BLaER1 treated with 17β-estradiol and CSF1 and Interleukin-3, amounts not matched to agents 10 nM and 100 nM (cell line): ENCODE results near the gene CHRD.
A peak's percentile ranks its signal among the peaks of the same experiment; 100 is the strongest.

Experiments
- H3K27ac ChIP-seq, 11 experiments: shearing (Covaris generic); formaldehyde crosslinking; 2 replicates each; pipeline ENCODE4 v1.8.1; 2022
- H3K27me3 ChIP-seq, 11 experiments: shearing (Covaris generic); formaldehyde crosslinking; 2 replicates each; pipeline ENCODE4 v1.8.1; 2022
- H3K36me3 ChIP-seq, 11 experiments: shearing (Covaris generic); formaldehyde crosslinking; 2 replicates each; pipeline ENCODE4 v1.8.1; 2022
- H3K4me1 ChIP-seq, 10 experiments: shearing (Covaris generic); formaldehyde crosslinking; 2 replicates each; pipeline ENCODE4 v1.8.1; 2022
- H3K4me2 ChIP-seq, 11 experiments: shearing (Covaris generic); formaldehyde crosslinking; 2 replicates each; pipeline ENCODE4 v1.8.1; 2022
- H3K4me3 ChIP-seq, 10 experiments: shearing (Covaris generic); formaldehyde crosslinking; 2 replicates each; pipeline ENCODE4 v1.8.1; 2022
- H3K9ac ChIP-seq, 11 experiments: shearing (Covaris generic); formaldehyde crosslinking; 2 replicates each; pipeline ENCODE4 v1.8.1; 2022
- H3K9me3 ChIP-seq, 11 experiments: shearing (Covaris generic); formaldehyde crosslinking; replicated peaks in 1 of 11; 2 replicates each; pipeline ENCODE4 v1.8.1; 2022
- H4K20me1 ChIP-seq, 11 experiments: shearing (Covaris generic); formaldehyde crosslinking; 2 replicates each; pipeline ENCODE4 v1.8.1; 2022
- Cebpa-rat ChIP-seq, 11 experiments: shearing (Covaris generic); IDR thresholded peaks; 2 replicates each; pipeline ENCODE4 v1.8.1; 2022

The CHRD gene

DNA sequence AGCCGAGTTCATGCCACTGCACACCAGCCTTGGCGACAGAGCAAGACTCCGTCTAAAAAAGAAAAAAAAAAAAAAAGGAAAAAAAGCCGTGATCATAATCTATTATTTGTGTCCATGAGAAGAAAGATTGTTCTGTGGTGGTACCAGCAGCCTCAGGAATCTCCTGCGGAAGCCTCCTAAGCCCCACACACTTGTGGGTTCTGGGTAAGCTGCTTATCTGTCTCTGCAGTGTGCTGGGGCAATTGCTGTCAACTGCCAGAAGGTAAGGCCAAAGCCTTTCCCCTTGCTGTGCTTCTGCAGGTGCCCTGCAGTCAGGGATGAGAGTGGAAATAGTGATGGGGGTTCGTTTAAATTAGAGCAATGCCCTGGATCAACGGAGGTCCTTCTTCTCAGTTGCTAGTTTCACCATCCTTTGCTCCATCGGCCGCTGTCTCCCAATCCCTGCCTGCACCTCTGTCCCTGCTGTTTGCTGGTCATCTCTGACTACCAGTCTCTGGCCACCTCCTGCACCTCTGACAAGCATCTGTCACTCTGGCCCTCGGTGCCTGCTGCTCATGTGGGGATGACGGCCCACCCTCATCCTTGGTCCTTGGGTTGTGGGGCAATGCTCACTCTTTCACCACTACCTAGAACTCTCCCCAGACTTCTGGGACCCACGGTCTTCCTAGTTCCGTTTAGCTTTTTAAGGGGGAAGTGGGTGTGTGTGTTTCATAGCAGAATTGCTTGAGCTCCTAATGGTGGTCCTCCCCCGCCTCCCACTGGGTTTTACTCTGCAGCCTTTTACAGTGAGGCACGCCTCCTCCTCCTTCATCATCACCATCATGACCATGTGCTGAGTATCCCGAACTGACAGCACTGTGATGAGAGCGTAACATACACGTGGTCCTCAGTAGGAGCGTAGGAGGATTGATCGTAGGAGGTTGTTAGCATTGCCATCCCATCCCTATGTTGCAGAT lies 25.5 kb downstream of the CHRD start:
- Histone ChIP-seq H3K4me1 (peaks cover 0 to 20% (median 10%) of the 10 kb centered on the region in 10 experiments; a peak in 12 of 20 replicates), H3K27me3 (no peaks in the 10 kb centered on the region), H3K4me3 (no peak overlapping the region), H3K36me3 (no peaks in the 10 kb centered on the region), H3K27ac (no peak overlapping the region), H3K9me3 (no peaks in the 10 kb centered on the region), H4K20me1 (no peaks in the 10 kb centered on the region), H3K4me2 (no peak overlapping the region), H3K9ac (no peak overlapping the region)
- TF ChIP-seq Cebpa-rat (IDR thresholded peaks at IDR 0.05): no peak

DNA sequence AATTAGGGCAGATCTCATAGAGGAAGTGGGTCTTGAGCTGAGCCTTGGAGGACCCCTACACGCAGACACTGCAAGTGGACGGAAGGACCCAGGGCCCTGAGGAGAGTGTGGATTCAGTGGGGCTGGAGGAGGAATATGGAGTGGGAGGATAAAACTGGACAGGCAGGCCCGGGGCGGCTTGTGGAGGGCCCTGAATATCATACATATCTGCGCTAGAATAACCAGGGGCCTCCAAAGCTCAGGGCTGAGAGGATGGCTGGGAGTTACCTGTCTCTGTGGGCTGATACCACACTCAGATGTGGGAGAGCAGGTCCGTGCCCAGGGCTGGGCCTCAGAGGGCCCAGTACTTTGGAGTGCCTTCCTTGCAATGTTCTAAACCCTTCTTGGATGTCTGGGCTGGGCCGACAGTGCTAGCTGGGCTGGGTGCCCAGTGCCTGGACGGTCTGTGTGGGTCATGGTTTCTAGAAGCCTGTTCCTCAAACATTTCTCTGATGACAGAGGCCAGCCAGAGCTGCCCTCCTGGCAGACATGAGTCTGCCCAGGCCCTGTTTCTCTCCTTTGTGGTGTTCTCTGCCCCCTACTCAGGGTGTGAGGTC lies 29.6 kb downstream of the CHRD start:
- Histone ChIP-seq H3K36me3 (no peaks in the 10 kb centered on the region), H3K9me3 (no peaks in the 10 kb centered on the region), H3K4me1 (peaks cover 0 to 20% (median 10%) of the 10 kb centered on the region in 10 experiments; a peak in 12 of 20 replicates), H3K9ac (no peak overlapping the region), H4K20me1 (no peaks in the 10 kb centered on the region), H3K27me3 (no peaks in the 10 kb centered on the region), H3K27ac (no peak overlapping the region), H3K4me3 (no peak overlapping the region), H3K4me2 (no peak overlapping the region)
- no peak for TF ChIP-seq Cebpa-rat (IDR thresholded peaks at IDR 0.05)

DNA sequence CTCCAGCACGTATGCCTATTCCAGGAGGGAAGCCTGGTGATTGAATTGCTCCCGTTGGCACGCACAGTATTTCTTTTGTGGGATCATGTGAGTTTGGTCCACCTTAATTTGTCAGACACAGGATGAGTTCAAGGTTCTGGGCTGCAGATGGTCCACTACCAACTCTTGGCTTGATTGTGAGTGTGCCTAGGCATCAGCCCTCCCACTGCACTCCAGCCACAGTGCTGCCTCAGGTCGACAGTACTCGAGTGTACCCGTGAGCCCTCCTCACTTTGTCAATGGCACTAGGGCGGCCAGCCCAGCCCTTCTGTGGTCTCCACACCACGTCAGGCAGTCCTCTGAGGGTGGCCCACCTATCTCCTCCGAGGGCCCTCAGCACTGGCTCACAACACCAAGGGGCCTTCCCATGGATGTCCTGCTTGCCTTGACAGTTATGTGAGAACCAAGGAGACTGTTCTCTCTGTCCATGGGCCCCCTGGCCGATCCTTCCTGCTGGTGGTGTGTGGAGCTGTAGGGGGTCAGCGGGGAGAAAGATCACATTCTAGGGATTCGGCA lies 30.2 kb downstream of the CHRD start:
- Histone ChIP-seq H3K9ac (no peak overlapping the region), H4K20me1 (no peaks in the 10 kb centered on the region), H3K4me1 (peaks cover 0 to 20% (median 10%) of the 10 kb centered on the region in 10 experiments; a peak in 12 of 20 replicates), H3K36me3 (no peaks in the 10 kb centered on the region), H3K9me3 (no peaks in the 10 kb centered on the region), H3K4me3 (no peak overlapping the region), H3K27me3 (no peaks in the 10 kb centered on the region), H3K27ac (no peak overlapping the region), H3K4me2 (no peak overlapping the region)
- TF ChIP-seq Cebpa-rat (IDR thresholded peaks at IDR 0.05): no peak

DNA sequence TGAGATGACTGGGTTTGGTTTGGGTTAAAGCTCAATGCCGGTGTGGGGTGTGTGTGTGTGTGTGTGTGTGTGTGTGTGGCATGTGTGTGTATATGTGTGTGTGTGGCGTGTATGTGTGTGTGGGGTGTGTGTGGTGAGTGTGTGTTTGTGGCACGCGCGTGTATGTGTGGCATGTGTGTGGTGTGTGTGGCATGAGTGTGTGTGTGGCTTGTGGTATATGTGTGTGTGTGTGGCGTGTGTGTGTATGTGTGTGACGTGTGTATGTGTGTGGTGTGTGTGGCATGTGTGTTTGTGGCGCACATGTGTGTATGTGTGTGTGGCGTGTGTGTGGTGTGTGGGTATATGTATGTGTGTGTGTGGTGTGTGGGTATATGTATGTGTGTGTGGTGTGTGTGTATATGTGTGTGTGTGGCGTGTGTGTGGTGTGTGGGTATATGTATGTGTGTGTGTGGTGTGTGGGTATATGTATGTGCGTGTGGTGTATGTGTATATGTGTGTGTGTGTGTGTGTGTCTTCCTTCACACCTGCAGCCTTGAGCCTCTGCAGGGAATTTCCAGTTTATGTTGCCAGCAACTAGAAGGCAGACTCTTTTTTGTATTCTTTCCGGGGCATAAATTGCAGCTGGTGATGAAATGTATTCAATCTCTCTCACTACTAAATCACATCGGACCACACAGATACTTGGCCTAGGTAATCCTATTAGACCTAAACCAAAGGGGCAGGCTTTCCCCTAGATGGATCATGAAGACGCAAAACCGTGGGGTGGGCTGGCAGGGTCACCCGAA lies 34.8 kb downstream of the CHRD start:
- no peaks in the 10 kb centered on the region for H3K27me3 ChIP-seq
- no peak overlapping the region for H3K27ac ChIP-seq
- TF ChIP-seq Cebpa-rat (IDR thresholded peaks at IDR 0.05): no peak
- no peak overlapping the region for H3K4me3 ChIP-seq
- no peaks in the 10 kb centered on the region for H3K36me3 ChIP-seq
- no peaks in the 10 kb centered on the region for H3K9me3 ChIP-seq
- peaks cover 0 to 7% (median 0%) of the 10 kb centered on the region in 10 experiments; a peak in 4 of 20 replicates for H3K4me1 ChIP-seq
- no peak overlapping the region for H3K9ac ChIP-seq
- no peak overlapping the region for H3K4me2 ChIP-seq
- no peaks in the 10 kb centered on the region for H4K20me1 ChIP-seq

DNA sequence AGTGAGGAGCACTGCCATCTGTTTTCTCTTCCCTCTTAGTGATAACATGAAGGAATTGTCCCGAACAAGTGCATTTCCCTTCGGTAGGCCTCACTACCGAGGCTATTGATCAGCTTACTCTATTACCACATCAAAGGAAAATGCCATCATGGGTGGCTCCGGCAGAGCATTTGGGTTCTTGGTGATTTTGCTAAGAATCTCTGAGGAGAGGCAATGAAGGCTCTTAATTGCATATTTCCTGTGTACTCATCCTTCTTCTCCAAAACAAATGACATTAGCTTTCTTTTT lies 35.3 kb downstream of the CHRD start:
- Histone ChIP-seq H3K9me3 (no peaks in the 10 kb centered on the region), H3K9ac (no peak overlapping the region), H3K36me3 (no peaks in the 10 kb centered on the region), H3K4me2 (no peak overlapping the region), H3K27me3 (no peaks in the 10 kb centered on the region), H3K4me3 (no peak overlapping the region), H3K4me1 (peaks cover 0 to 7% (median 0%) of the 10 kb centered on the region in 10 experiments; a peak in 4 of 20 replicates), H3K27ac (no peak overlapping the region), H4K20me1 (no peaks in the 10 kb centered on the region)
- no peak for TF ChIP-seq Cebpa-rat (IDR thresholded peaks at IDR 0.05)

DNA sequence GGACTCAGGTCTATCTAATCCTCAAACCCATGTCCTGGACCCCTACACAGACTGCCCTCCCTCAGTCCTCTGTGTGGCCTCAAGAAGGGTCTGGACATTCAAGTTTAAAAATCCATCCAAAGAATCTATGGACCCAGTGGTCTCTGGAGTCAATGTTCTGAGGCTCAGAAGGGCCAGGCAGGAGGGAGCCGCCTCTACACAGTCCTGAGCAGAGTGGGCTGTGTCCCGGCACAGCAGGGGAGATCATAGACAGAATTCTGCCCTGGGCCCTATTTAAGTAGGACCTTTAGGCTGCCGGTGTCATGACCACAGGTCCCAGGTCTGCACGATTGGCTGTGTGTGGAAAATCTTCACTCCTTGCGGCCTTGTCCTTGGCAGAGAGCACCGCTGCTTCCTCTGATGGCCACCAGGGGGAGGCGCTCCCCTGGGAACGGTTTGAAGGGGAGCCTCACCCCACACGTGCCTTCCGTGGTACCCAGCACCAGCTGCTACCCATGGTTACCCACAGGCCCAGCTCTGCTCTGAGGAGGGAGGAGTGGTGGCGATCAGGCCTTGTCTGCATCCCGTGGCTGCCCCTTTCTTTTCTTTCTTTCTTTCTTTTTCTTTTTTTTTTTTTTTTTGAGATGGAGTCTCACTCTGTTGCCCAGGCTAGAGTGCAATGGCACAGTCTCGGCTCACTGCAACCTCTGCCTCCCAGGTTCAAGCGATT lies 37.9 kb downstream of the CHRD start:
- Histone ChIP-seq H3K36me3 (no peaks in the 10 kb centered on the region), H3K27me3 (no peaks in the 10 kb centered on the region), H3K9ac (peak overlapping the region in 1 of 11 experiments; percentile 13; a peak in 1 of 22 replicates), H3K9me3 (peaks cover 0 to 7% (median 3%) of the 10 kb centered on the region in 11 experiments; a peak in 10 of 22 replicates), H3K4me2 (peak overlapping the region in 3 of 11 experiments; percentile 10 to 68 (median 35); a peak in 2 of 22 replicates), H3K4me3 (no peak overlapping the region), H3K4me1 (peaks cover 0 to 7% (median 0%) of the 10 kb centered on the region in 10 experiments; a peak in 4 of 20 replicates), H3K27ac (no peak overlapping the region), H4K20me1 (no peaks in the 10 kb centered on the region)
- TF ChIP-seq Cebpa-rat (IDR thresholded peaks at IDR 0.05): no peak

DNA sequence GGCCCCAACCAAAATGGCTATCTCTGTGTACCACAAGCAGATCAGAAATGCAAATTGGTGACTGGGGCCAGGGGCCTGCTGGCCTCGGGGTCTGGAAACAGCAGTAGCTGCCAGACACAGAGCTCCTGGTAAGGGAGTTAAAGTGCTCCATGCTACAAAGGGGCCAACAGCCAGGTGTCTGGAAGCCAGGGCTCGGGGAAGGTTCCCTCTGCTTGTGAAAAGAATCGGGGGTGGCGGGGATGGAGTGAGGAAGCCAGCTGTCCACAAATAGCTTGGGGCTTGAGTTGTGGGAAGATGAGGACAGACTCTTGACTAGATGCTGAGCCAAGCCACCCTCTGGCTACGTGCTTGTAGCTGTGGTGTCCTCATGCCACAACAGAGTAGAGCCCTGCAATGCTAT lies 39.3 kb downstream of the CHRD start:
- H3K27ac ChIP-seq: no peak overlapping the region
- H3K27me3 ChIP-seq: no peaks in the 10 kb centered on the region
- no peak overlapping the region for H3K4me2 ChIP-seq
- H3K4me1 ChIP-seq: peaks cover 0 to 7% (median 0%) of the 10 kb centered on the region in 10 experiments; a peak in 5 of 20 replicates
- H3K9me3 ChIP-seq: peaks cover 0 to 12% (median 7%) of the 10 kb centered on the region in 11 experiments; a peak in 10 of 22 replicates
- H4K20me1 ChIP-seq: no peaks in the 10 kb centered on the region
- H3K36me3 ChIP-seq: no peaks in the 10 kb centered on the region
- no peak overlapping the region for H3K9ac ChIP-seq
- no peak for TF ChIP-seq Cebpa-rat (IDR thresholded peaks at IDR 0.05)
- H3K4me3 ChIP-seq: no peak overlapping the region

DNA sequence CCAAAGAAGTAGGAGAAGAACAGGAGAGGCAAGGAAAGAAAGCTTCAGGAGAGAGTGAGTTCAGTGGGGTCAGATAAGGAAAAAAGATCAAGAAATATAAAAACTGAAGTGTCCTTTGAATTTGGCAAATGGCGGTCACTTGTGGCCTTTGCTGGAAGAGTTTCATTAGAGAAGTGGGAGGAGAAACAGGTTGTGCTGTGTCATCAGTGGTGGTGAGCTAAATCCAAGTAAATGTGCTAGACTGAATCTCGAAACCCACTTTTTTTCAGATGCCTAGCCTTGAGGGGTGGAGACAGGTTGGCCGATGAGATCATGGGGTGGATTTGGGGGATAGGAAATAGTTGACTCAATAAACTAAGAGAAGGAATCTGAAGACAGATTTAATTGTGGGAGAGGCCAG lies 43.7 kb downstream of the CHRD start:
- Histone ChIP-seq H3K9ac (no peak overlapping the region), H3K4me2 (no peak overlapping the region), H3K27me3 (no peaks in the 10 kb centered on the region), H4K20me1 (no peaks in the 10 kb centered on the region; a peak in 1 of 22 replicates), H3K27ac (no peak overlapping the region), H3K36me3 (no peaks in the 10 kb centered on the region), H3K9me3 (peaks cover 0 to 12% (median 7%) of the 10 kb centered on the region in 11 experiments; a peak in 10 of 22 replicates), H3K4me1 (peaks cover 0 to 5% (median 0%) of the 10 kb centered on the region in 10 experiments; a peak in 2 of 20 replicates), H3K4me3 (no peak overlapping the region)
- no peak for TF ChIP-seq Cebpa-rat (IDR thresholded peaks at IDR 0.05)
